Karpas-422 (cell line): Measurements from ENCODE around the gene NUP205. TPM values are rescaled to one million over a fixed set of nuclear protein-coding genes. Genes with fewer than 3 reads are reported as not detected.

ENCODE experiments used
- DNase-seq: peaks from one replicate; pipeline ENCODE4 v3.0.0-alpha.2; 2015
- H2AFZ ChIP-seq: fragments of 200-600 bp; sonication (generic); 2 replicates; pipeline ENCODE4 v1.6.1; 2014; ENCODE audit warnings: antibody characterized with exemption, low read length, mixed read lengths
- H3K27ac ChIP-seq: fragments of 200-600 bp; sonication (generic); 2 replicates; pipeline ENCODE4 v1.5.1; 2014; ENCODE audit warnings: mild to moderate bottlenecking, low read length, moderate library complexity
- H3K27me3 ChIP-seq: fragments of 200-600 bp; sonication (generic); 2 replicates; pipeline ENCODE4 v1.6.1; 2014; ENCODE audit warnings: low read length, mixed read lengths
- H3K36me3 ChIP-seq: fragments of 200-600 bp; sonication (generic); 2 replicates; pipeline ENCODE4 v1.6.1; 2014; ENCODE audit warnings: low read length, mixed read lengths; ENCODE audit not compliant: insufficient read depth
- H3K4me1 ChIP-seq: fragments of 200-600 bp; sonication (generic); 2 replicates; pipeline ENCODE4 v1.6.1; 2014; ENCODE audit warnings: mild to moderate bottlenecking, low read length, mixed read lengths
- H3K4me2 ChIP-seq: fragments of 200-600 bp; sonication (generic); 2 replicates; pipeline ENCODE4 v1.6.1; 2014; ENCODE audit warnings: low read length, low read depth, mild to moderate bottlenecking; ENCODE audit not compliant: poor library complexity, severe bottlenecking
- H3K4me3 ChIP-seq: fragments of 200-600 bp; sonication (generic); 2 replicates; pipeline ENCODE4 v1.5.1; 2014; ENCODE audit warnings: mild to moderate bottlenecking, antibody characterized with exemption, low read length, mixed read lengths
- H3K79me2 ChIP-seq: fragments of 200-600 bp; sonication (generic); 2 replicates; pipeline ENCODE4 v1.6.1; 2014; ENCODE audit warnings: mild to moderate bottlenecking, low read length, mixed read lengths
- H3K9ac ChIP-seq: fragments of 200-600 bp; sonication (generic); 2 replicates; pipeline ENCODE4 v1.6.0; 2014; ENCODE audit warnings: low read length
- H3K9me2 ChIP-seq: fragments of 200-600 bp; sonication (generic), shearing (Covaris generic); replicated peaks from 2 replicates; pipeline ENCODE4 v1.6.0; 2014; ENCODE audit warnings: mild to moderate bottlenecking, low read length, moderate library complexity; ENCODE audit not compliant: insufficient read depth
- H3K9me3 ChIP-seq: fragments of 300-700, 200-600 bp; sonication (generic); 2 replicates; pipeline ENCODE4 v1.6.1; 2014; ENCODE audit warnings: low read length, mixed read lengths
- H4K20me1 ChIP-seq: fragments of 200-600 bp; sonication (generic); 2 replicates; pipeline ENCODE4 v1.6.1; 2014; ENCODE audit warnings: mild to moderate bottlenecking, antibody characterized with exemption, low read length, low read depth; ENCODE audit not compliant: insufficient read depth
- total RNA-seq: library from RNA; depleted of rRNA; stranded (reverse); fragments of >200 nt; shearing (Covaris generic); gene quantifications from 2 replicates; pipeline ENCODE4 v1.2.3, GENCODE V29; 2014; ENCODE audit warnings: low replicate concordance

Gene NUP205
- total RNA-seq, 1 experiment from 2014 or later: 75.7 TPM

DNA sequence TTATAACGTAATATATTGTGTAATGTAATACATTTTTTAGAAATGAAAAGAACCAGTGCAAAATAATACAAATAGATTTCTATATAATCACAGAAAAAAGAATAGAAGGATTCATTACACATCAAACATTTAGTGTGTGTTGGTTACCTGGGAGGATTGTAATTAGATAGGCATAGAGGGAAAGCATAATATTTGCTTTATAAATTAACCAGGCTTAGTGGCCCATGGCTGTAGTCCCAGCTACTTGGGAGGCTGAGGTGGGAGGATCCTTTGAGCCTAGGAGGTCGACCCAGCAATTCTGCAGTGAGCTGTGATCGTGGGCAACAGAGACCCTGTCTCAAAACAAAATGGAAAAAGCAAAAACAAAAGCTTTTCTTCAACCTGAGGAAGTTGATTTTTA is 42.9 kb upstream of the NUP205 start:
- peaks cover 7% of the 10 kb centered on the region for H3K4me1 ChIP-seq
- H2AFZ ChIP-seq: no peak overlapping the region
- H3K4me3 ChIP-seq: no peak overlapping the region
- H3K9me3 ChIP-seq: no peaks in the 10 kb centered on the region
- H3K79me2 ChIP-seq: peaks cover under 1% of the 10 kb centered on the region; the same call in 1 of the 2 replicates
- no peak for DNase-seq
- no peak overlapping the region for H3K4me2 ChIP-seq
- H3K27me3 ChIP-seq: no peaks in the 10 kb centered on the region
- H3K9me2 ChIP-seq: no peaks in the 10 kb centered on the region
- no peak overlapping the region for H3K27ac ChIP-seq
- no peaks in the 10 kb centered on the region for H3K36me3 ChIP-seq
- H4K20me1 ChIP-seq: no peaks in the 10 kb centered on the region
- H3K9ac ChIP-seq: no peak overlapping the region

DNA sequence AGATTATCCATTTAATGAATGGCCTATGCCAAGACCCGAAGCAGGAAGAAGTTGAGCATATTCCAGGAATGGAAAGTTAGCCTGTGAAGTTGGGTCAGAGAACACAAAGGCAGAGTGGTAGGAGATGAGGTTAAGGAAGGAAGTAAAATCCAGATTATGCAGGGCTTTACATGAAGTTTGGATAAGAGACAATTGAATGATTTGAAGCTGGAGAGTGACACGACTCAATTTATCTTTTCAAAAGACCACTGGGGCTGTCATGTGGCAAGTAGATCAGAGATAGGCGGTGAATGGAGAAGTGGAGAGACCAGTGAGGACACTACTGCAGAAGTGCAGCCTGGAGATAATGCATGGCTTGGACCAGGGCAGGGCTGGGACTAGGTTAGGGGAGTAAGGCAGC is 40.7 kb upstream of the NUP205 start:
- H3K4me1 ChIP-seq: no peaks in the 10 kb centered on the region
- no peaks in the 10 kb centered on the region for H3K79me2 ChIP-seq
- no peak overlapping the region for H3K4me2 ChIP-seq
- H3K9ac ChIP-seq: no peak overlapping the region
- no peak for DNase-seq
- no peaks in the 10 kb centered on the region for H3K36me3 ChIP-seq
- H4K20me1 ChIP-seq: no peaks in the 10 kb centered on the region
- H3K27ac ChIP-seq: no peak overlapping the region
- no peak overlapping the region for H3K4me3 ChIP-seq
- no peak overlapping the region for H2AFZ ChIP-seq
- no peaks in the 10 kb centered on the region for H3K9me2 ChIP-seq
- no peaks in the 10 kb centered on the region for H3K27me3 ChIP-seq
- no peaks in the 10 kb centered on the region for H3K9me3 ChIP-seq

DNA sequence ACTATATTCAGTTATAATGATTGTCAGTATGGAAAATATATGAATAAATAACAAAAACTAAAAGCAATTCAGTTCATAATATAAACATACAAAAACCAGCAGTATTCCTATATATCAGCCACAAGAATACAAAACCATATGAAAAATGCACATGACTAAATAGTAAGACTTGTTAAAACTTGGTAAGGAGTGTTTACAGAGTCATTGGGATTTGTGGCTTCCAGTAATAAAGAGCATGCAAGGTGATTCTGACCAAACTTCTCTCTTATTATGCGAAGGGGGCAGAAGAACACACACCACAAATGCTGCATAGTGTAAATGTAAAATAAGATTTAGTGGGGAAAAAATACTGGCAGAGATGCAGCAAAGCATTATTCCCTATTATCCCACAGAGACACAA is 39.0 kb upstream of the NUP205 start:
- Histone ChIP-seq H4K20me1 (no peaks in the 10 kb centered on the region), H3K36me3 (no peaks in the 10 kb centered on the region), H2AFZ (no peak overlapping the region), H3K9ac (no peak overlapping the region), H3K27ac (no peak overlapping the region), H3K9me3 (no peaks in the 10 kb centered on the region), H3K79me2 (no peaks in the 10 kb centered on the region), H3K4me3 (no peak overlapping the region), H3K9me2 (no peaks in the 10 kb centered on the region), H3K4me1 (no peaks in the 10 kb centered on the region), H3K4me2 (no peak overlapping the region), H3K27me3 (no peaks in the 10 kb centered on the region)
- DNase-seq: no peak

- no peak for DNase-seq
- no peaks in the 10 kb centered on the region for H3K79me2 ChIP-seq
- no peaks in the 10 kb centered on the region for H3K27me3 ChIP-seq
- no peak overlapping the region for H3K4me2 ChIP-seq
- H3K9me3 ChIP-seq: no peaks in the 10 kb centered on the region
- H3K4me3 ChIP-seq: no peak overlapping the region
- H3K9ac ChIP-seq: no peak overlapping the region
- no peaks in the 10 kb centered on the region for H3K36me3 ChIP-seq
- no peaks in the 10 kb centered on the region for H4K20me1 ChIP-seq
- H3K9me2 ChIP-seq: no peaks in the 10 kb centered on the region
- H3K4me1 ChIP-seq: no peaks in the 10 kb centered on the region
- H2AFZ ChIP-seq: no peak overlapping the region
- H3K27ac ChIP-seq: no peak overlapping the region
Measured at GRCh38 chr7:135519233-135519688, 38.5 kb upstream of the NUP205 start.

GRCh38 chr7:135519871-135520270 is 37.8 kb upstream of the NUP205 start:
- Histone ChIP-seq H3K9me2 (no peaks in the 10 kb centered on the region), H4K20me1 (no peaks in the 10 kb centered on the region), H3K9me3 (no peaks in the 10 kb centered on the region), H3K4me1 (no peaks in the 10 kb centered on the region), H3K4me3 (no peak overlapping the region), H3K9ac (no peak overlapping the region), H2AFZ (no peak overlapping the region), H3K27me3 (no peaks in the 10 kb centered on the region), H3K4me2 (no peak overlapping the region), H3K79me2 (no peaks in the 10 kb centered on the region), H3K27ac (no peak overlapping the region), H3K36me3 (no peaks in the 10 kb centered on the region)
- DNase-seq: no peak

DNA sequence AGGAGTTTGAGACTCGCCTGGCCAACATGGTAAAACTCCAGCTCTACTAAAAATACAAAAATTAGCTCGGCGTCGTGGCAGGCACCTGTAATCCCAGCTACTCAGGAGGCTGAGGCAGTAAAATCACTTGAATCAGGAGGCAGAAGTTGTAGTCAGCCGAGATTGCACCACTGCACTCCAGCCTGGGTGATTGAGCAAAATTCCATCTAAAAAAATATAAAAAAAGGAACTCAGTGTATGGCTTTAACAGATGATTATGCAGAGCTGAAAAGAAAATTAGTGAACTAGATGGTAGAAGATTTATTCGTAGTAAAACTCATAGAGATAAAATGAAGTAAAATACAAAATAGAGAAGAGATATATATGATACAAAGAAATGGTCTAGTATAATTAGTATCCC is 35.2 kb upstream of the NUP205 start:
- H3K4me2 ChIP-seq: no peak overlapping the region
- no peak overlapping the region for H2AFZ ChIP-seq
- no peak overlapping the region for H3K27ac ChIP-seq
- H3K9me2 ChIP-seq: no peaks in the 10 kb centered on the region
- no peaks in the 10 kb centered on the region for H3K36me3 ChIP-seq
- no peak overlapping the region for H3K9ac ChIP-seq
- H3K9me3 ChIP-seq: no peaks in the 10 kb centered on the region
- no peaks in the 10 kb centered on the region for H3K79me2 ChIP-seq
- DNase-seq: no peak
- H4K20me1 ChIP-seq: no peaks in the 10 kb centered on the region
- no peaks in the 10 kb centered on the region for H3K4me1 ChIP-seq
- no peak overlapping the region for H3K4me3 ChIP-seq
- no peaks in the 10 kb centered on the region for H3K27me3 ChIP-seq

DNA sequence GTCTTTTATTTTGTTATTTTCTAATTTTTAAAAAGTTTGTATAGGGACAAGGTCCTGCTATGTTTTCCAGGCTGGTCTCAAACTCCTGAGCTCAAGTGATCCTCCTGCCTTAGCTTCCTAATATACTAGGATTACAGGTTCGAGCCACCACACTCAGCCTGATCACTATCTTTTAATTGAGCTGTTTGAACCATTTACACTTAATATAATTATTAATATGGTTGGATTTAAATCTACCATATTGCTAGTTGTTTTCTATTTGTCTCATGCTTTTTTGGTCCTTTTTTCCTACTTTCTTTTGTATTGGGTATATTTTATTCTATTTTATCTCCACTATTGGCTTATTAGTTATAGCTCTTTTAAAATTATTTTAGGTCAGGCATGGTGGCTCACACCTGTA is 34.6 kb upstream of the NUP205 start:
- no peaks in the 10 kb centered on the region for H3K79me2 ChIP-seq
- no peak overlapping the region for H3K4me2 ChIP-seq
- no peak for DNase-seq

GRCh38 chr7:135525426-135525825 is 32.3 kb upstream of the NUP205 start:
- Histone ChIP-seq H3K4me3 (no peak overlapping the region), H3K36me3 (no peaks in the 10 kb centered on the region), H3K79me2 (no peaks in the 10 kb centered on the region), H3K9ac (no peak overlapping the region), H3K27me3 (no peaks in the 10 kb centered on the region), H3K9me2 (no peaks in the 10 kb centered on the region), H2AFZ (no peak overlapping the region), H3K27ac (no peak overlapping the region), H3K4me1 (no peaks in the 10 kb centered on the region), H3K4me2 (no peak overlapping the region), H3K9me3 (no peaks in the 10 kb centered on the region), H4K20me1 (no peaks in the 10 kb centered on the region)
- DNase-seq: no peak

More for the DNA sequence above, 34.6 kb upstream of the NUP205 start:
- no peak overlapping the region for H3K27ac ChIP-seq
- H3K9ac ChIP-seq: no peak overlapping the region
- no peak overlapping the region for H2AFZ ChIP-seq
- H3K9me2 ChIP-seq: no peaks in the 10 kb centered on the region
- no peaks in the 10 kb centered on the region for H3K27me3 ChIP-seq
- no peaks in the 10 kb centered on the region for H4K20me1 ChIP-seq
- no peak overlapping the region for H3K4me3 ChIP-seq
- H3K4me1 ChIP-seq: no peaks in the 10 kb centered on the region
- no peaks in the 10 kb centered on the region for H3K36me3 ChIP-seq
- no peaks in the 10 kb centered on the region for H3K9me3 ChIP-seq

DNA sequence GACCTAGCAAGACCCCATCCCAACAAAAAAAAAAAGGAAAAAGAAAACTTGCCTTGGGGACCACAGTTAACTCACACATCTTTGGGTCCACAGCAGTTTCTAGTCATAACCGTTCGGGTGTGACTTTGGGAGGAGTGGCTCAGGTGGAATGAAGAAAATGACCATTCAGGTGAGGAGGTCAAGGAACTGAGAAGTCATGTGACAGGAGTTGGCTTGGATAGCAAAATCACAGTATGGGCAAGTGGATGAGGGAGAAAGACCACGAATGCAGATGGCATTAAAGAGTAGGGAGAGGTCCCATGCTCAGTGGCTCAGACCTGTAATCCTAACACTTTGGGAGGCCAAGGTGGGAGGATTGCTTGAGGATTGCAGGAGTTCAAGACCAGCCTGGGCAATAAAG is 30.7 kb upstream of the NUP205 start:
- Histone ChIP-seq H3K4me1 (no peaks in the 10 kb centered on the region), H2AFZ (no peak overlapping the region), H3K9ac (no peak overlapping the region), H3K36me3 (no peaks in the 10 kb centered on the region), H4K20me1 (no peaks in the 10 kb centered on the region), H3K79me2 (no peaks in the 10 kb centered on the region), H3K9me3 (no peaks in the 10 kb centered on the region), H3K27ac (no peak overlapping the region), H3K4me3 (no peak overlapping the region), H3K4me2 (no peak overlapping the region), H3K27me3 (no peaks in the 10 kb centered on the region), H3K9me2 (no peaks in the 10 kb centered on the region)
- no peak for DNase-seq
